DOHH2 (cell line): Measurements from ENCODE around the gene PLCB4.
"Not testable (repeated sequence)": the region's sequence is repeated elsewhere in the genome, so short reads cannot be mapped to it uniquely, and the experiment has no call there.

Experiments used
- CTCF ChIP-seq: fragments of 200-600 bp; sonication (generic); IDR thresholded peaks from one replicate; pipeline ENCODE4 v1.5.1; 2014; ENCODE audit warnings: antibody characterized with exemption, mild to moderate bottlenecking, low read depth, low read length; ENCODE audit not compliant: poor library complexity, severe bottlenecking
- EZH2phosphoT487 ChIP-seq: fragments of 200-600 bp; sonication (generic); IDR thresholded peaks from 2 replicates; pipeline ENCODE4 v1.6.1; 2017; ENCODE audit warnings: borderline replicate concordance, mild to moderate bottlenecking, antibody characterized with exemption, low read length, moderate library complexity, mixed read lengths

- not testable (repeated sequence) for TF ChIP-seq CTCF, EZH2phosphoT487
Observed at GRCh38 chr20:9385345-9386310, 316.7 kb downstream of the PLCB4 start.
